MV-4-11 (cell line): Measurements from ENCODE around the gene ACVR1B.
A peak's percentile ranks its signal among the peaks of the same experiment; 100 is the strongest.

Source experiments
- DNase-seq: peaks from one replicate; lab custom pipeline; 2025; lab: John Stamatoyannopoulos, UW

The ACVR1B gene

DNA sequence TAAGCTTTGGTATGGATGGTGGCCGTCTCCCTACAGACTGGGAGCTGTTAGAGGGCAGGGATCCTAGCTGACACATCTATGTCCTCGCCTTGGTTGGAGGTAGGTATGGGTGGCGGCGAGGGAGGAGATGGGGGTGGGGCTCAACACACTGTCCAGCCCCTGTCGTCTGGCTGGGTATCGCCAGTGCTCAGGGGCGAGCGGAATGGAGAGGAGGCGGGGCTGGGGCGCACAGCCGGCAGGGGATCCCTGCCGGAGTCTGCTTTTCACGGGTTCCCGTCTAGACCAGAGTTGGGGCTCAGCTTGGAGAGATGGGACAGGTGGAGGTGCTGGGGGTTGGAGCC, 71.3 kb downstream of the ACVR1B start:
- DNase-seq, result no peak

DNA sequence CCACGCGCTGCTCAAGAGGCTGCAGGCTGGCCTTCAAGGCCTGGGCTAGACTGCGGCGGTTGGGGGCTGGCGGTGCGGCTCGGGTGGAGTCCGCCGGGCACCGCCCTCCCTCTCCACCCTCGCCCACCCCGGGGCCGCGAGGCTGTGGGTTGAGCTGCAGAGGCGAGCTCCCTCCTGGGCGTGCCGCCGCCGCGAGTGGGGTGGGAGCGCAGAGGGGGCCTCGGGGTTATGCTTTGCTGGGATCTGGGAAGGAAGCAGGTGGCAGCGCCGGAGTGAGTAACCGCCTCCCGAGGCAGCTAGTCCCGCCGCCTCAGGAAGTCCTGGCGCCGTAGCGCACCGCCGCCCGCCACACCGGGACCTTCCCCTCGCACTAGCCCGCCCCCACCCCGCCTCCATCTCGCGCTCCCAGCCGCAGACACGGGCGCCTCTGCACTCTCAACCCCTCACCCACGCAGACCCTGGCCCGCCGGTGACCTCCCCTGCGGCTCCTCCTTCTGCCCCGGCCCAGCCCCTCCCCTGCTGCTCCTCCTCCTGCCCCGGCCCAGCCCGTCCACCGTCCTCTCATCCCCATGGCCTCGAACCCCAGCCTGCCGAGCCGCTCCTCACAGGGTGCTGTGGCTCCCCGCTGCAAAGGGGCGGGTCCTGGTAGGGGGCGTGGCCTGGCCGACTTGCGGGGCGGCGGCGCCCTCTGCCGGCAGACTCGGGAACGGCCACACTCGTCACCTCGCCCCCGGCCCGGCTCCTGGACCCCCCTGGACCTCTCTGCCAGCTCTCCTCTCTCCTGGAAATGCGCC, 71.9 kb downstream of the ACVR1B start:
- DNase-seq, result peak; percentile 67

DNA sequence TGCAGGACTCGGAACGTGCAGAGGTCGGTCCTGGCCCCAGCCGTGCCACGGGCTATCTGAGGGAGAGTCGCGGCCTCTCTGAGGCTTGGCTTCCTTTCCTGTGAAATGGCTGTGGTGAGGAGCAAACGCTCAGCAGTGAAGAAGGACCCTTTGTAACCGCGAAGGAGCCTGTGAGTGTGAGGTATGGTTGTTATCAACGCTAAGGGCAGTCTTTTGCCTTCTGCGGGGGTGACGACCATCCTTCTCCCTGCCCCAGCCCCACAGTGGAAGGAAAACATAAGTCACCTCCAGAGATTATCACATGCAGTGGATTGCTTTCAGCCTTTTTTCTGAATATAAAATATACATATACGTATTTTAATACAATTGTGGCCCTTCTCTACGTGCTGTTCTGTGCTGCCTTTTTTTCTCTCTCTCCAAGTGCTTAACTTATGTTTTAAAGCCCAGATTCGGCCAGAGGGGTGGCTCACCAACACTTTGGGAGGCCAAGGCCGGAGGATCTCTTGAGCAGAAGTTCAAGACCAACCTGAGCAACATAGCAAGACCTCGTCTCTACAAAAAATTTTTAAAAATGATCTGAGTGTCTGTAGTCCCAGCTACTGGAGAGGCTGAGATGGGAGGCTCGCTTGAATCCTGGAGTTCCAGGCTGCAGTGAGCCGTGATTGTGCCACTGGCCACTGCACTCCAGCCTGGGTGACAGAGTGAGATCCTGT, 72.6 kb downstream of the ACVR1B start:
- no peak for DNase-seq

DNA sequence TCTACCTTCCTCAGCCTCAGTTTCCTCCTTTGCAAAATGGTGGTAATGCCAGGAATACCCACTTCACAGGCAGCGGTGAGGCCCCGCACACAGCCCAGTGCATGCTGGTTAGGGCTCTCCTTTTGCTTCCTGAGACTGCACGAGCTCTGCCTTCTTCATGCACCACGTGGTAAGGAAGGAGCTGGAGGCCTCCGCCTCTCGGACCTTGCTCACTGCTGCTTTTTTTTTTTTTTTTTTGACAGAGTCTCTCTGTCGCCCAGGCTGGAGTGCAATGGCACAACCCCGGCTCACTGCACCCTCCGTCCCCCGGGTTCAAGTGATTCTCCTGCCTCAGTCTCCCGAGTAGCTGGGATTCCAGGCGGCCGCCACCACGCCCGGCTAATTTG, 73.3 kb downstream of the ACVR1B start:
- DNase-seq, result peak; percentile 94

DNA sequence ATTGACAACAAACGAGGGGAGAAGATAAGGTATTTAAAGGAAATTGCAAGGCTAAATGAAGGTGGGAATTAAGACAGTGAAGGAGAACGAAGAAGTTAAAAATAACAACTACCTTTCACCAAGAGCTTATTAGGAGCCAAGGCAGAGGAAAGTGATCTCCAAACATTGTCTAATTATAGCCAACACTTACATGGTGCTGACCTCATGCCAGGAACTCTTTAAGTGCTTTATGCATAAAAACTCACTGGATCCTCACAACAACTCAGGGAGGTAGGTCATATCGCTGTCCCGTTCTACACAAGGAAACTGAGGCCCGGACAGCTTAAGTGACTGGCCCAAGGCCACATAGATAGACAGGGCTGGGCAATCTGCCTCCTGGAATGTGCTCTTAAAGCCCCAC, 74.8 kb downstream of the ACVR1B start:
- DNase-seq, result no peak

DNA sequence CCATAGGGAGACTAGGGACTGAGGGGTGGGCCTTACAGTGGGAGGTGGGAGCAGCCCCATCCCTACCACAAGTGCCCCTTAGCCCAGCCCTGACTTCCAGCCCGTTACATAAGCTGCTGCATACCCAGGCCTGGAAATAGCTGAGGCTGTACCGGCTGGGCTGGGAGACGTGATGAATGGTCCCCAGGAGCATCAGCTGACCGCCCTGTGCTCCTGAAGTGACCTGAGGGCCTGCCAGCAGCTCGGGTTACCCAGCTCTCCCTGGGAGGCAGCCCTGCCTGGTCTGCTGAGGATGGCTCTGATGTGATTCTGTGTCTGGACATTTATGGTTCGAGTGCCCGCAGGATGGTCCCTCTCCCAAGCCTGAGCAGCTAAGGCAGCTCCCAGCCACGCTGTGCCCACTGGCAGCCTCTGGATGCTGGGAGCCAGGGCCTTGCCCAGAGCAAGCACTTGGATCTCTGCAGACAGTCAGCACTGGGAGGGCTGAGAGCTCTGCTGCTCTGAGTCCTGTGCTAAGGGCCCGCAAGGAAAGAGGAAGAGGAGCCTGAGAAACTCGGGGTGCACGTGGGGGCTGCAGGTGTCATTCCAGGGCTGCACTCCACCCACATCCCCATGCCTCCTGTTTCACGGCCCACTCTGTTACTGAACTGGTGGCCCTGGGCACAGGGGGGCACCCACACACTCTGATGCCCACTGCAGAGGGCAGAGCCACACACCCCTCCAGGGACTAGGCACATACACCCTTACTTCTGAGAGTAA, 75.8 kb downstream of the ACVR1B start:
- DNase-seq, result peak; percentile 35

DNA sequence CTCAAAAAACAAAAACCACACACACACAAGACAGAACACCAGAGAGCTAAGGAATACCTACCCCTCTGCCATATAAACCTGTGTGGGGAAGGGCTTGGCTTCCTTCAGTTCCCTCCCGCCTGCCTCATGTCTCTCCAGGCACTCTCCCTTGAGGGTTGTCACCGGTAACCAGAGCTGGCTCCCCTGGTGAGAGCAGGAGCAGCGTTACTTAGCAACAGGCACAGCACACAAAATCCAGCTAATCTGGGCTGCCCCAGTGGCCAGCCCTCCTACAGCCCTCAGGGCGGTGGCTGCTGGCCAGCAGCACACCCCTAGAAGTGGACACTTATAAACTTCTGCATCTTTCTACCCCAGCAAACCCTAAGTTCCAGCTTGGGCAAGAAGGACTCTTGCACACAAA, 78.2 kb downstream of the ACVR1B start:
- DNase-seq, result no peak

DNA sequence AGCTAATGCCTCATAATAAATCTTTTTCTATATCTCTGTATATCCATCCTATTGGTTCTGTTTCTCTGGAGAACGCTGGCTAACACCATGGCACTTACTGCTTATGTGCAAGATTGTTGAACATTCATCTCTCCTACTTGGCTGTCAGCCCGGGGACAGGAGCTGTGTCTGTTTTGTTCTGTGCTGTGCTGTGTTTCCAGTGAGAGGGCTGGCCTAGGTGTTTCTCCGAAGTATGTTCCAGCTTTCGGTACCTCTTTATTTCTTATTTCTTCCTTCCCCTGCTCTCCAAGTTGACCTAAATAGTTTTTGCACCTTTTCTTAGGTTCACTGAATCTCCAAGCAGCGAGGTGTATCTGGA, 80.9 kb downstream of the ACVR1B start:
- no peak for DNase-seq

DNA sequence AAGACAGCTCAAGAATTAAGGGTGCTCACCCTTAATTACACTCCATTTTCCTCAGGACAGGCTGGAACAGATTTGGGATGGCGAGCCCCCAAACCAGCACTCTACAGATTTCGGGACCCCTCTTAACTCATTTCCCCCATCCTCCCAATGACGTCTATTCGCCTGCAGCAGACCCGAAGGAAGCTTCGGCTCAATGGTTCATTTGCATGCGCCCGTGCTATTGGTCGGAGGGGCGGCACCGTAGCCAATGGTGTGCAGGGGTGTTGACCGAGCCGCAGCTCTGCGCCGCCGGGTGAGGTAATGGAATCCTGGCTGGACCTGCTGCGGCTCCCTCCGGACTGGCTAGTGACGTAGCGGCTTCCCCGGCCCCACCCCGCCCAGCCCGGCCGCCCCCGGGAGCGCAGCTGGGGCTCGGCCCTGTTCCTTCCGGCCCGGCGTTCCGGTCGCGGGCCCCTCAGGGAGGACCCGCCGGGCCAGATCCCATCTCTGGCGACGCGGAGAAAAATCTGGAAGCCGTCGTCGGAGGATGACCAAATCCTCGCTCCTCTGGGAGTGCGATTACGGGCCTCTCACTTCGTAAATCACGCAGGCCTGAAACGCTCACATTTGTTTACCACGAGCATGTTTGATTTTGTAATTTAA, 81.4 kb downstream of the ACVR1B start:
- DNase-seq, result peak; percentile 94

DNA sequence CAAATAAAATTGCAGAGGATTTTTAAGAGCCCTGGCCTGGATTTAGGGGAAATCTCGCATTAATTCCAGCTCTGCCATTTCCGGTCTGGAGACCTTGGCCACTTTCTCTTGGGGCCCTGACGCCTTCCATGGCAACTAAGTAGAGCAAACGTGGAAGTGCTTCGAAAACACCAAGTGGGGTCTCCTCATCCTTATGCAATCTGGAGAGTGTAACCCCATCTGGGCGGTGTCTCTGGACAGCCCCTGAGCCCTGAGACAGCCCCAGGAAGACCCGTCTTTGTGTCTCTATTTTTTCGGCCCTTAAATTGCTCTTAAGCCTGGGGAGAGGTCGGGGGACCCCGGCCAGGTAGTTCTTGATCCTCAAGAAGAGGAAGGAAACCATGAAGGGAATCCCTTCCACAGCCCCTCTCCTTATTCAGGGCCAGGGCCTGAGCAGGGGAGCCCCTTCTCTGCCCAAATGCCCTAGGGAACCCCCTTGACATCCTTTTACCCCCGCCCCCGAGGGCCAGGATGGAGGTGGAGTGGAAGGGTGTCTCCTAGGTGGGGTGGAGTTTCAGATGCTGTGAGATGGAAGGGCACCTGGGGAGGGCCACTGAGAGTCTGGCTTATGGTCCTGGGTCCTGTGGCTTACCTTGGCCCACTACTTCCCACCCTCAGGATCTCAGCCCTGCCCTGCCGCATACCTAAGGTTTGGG, 82.1 kb downstream of the ACVR1B start:
- no peak for DNase-seq

DNA sequence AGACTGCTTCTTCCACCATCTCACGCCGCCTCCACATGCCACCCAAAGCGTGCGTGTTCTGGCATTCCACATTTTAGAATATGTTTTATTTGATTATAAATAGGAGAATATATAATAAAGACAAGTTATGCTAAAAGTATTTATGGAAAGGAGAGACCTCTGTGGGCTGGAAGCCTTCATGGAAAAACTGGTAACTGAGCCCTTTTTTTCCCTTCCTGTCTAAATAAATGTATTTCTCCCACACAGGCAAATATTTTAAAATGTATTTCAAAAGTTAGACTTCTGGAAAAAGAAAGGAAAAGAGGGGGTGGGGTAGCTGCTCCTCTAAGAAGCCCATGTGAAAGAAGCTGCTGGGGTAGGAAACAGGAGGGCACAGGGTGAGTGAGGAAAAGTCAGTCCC, 83.7 kb downstream of the ACVR1B start:
- DNase-seq, result no peak

DNA sequence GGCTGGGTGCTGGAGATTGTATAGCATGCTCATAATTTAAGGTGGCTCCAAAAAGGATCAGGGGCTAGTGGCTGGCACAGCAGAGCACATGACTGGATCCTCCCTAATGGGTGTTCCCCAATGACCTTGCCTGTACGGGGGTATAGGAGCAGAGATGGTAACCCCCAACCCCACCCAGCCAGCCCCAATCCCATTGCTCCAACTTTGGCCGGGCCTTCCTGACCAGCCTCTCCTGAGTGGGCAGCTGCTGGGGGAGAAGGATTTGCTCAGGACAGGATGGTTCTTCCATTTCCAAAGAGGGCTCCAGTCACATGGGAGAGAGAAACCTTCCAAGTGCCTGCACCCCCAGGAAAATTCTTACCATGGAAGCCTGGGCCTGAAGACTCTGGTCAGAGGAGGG, 84.4 kb downstream of the ACVR1B start:
- DNase-seq, result no peak

DNA sequence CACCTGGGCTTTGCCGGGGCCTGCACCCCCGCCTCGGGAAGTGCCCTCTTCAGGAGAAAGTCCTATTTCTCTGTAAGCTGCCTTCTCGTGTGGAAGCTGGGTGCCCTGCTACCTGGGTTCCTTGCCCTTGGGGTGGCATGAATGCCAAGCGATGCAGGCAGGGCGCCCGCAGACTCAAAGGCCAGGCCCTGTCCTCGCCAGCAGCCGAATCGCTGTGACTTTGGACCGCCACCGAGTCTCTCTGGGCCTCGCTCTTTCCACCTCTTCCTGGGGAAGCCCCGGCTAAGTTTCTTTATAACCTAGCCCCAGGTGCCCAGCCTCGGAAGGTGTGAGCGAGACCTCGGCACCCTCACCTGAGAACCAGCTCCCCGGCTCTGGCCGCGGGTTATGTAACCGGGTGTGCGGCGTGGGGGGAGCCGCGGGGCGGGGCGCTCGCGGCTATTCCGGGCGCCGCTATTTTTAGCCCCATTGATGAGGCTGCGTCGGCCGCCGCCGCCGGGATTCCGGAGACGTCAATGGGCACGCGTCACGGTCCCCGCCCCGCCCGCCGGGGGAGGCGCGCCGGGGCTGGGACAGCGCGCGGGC, 85.2 kb downstream of the ACVR1B start:
- peak; percentile 68 for DNase-seq

DNA sequence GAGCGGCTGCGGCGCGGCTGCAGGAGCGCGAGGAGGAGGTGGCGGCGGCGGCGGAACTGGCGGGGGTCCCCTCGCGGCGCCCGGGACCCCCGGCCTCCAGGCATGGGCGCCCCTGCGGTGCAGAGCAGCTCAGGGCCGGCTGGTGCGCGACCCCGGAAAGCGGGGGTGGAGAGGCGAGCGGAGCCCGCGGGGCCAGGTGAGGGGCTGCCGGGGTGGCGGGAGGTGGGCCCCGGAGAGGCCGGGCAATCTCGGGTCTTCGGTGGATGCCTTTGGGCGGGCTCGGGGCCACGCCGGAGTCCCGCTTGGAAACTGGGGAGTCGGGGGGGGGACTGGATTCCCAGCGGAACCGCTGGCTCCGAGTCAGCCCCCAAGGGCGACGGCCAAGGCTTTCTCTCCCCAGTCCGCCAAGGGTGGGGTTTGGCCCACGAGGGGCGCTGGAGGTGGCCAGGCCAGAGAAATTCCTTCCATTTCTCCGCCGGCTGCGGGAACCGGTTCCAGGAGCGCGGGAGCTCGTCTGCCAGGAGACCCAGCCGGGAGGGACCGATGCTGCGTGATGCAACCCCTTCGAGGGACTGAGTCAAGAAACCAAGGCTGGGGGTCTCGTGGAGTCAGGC, 85.9 kb downstream of the ACVR1B start:
- DNase-seq, result no peak

DNA sequence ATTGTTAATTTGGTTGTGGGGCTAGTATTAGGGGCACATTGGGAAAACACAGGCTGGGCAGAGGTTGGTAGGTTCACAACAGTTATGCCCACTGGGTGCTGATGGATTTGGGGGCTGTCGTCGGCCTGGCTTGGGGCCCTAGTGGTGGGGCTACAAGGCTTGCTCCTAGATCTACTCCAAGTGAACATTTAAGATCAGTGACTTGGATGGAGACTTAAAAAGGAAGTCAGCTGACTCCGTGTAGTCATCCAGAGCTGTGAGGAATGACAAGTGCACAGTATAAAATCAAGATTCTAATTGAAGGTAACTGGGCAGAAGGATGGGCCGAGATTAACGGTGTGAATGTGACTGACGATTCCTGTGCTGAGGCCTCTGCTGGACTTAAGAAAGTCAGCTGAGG, 86.9 kb downstream of the ACVR1B start:
- DNase-seq, result no peak

DNA sequence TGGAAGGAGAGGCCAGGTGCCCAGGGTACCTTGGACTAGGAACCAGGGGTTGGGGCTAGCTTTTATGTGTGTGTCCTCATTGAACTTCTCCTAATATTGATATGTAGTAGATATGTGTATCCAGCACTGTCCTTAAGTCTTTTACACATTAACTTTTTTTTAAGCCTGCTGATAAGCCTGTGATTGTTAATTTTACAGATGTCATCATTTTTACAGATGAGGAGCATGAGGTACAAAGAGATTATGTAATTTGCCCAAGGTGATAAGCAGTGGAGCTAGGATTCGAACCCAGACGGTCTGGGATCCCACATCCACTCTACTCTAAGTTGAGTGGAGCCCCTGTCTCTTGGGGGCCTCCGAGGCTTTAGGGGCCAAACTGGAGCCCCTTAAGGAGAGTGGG, 89.5 kb downstream of the ACVR1B start:
- no peak for DNase-seq

DNA sequence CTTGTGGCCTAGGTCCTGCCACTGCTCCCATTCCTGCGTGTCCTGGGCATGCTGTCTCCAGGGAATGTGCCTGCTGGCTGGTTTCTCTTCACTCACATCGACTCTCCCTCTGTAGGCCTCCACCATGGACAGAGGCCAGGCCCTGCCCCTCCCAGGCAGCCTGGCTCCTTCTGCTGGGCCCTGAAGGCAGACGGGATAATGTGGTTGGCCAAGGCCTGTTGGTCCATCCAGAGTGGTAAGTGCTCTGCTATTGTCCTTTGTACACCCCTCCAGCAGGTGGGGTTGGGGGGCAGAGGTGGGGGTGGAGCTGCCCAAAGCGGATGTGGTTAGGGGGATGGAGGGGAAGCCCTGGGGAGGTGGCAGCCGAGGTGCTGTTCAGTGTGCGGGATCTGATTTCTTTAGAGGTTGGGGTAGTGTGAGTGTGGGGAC, 90.2 kb downstream of the ACVR1B start:
- no peak for DNase-seq

DNA sequence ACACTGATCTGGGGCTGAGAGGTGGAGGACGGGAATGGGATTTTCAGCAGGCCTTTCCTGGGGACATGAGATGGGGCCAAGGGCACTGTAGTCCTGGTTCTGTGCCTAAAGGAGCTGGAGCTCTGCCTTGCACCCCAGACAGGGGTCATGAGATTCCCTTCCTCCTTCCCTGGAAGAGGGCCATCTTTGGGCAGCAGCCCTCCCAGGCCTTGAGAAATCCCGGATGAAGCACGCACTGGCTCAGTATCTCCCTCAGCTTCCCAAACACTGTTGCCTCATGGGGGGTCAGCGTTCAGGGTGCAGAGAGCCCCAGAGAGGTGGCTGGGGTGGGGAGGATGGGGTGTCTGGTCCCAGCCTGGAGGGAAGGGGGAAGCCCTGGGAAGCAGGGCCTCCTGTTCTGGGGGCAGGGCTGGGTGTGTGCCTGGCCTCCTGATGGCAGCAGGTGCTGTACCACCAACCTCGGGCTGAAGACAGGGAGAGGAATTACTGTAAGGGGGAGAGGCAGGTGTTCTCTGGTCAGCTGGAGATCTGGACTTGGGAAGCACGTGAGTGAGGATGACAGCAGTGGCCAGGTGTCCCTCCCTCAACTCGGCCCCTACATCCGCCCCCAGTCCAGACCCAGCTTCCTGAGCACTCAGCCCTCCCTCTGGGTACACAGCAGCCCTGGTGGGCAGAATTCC, 91.3 kb downstream of the ACVR1B start:
- no peak for DNase-seq

DNA sequence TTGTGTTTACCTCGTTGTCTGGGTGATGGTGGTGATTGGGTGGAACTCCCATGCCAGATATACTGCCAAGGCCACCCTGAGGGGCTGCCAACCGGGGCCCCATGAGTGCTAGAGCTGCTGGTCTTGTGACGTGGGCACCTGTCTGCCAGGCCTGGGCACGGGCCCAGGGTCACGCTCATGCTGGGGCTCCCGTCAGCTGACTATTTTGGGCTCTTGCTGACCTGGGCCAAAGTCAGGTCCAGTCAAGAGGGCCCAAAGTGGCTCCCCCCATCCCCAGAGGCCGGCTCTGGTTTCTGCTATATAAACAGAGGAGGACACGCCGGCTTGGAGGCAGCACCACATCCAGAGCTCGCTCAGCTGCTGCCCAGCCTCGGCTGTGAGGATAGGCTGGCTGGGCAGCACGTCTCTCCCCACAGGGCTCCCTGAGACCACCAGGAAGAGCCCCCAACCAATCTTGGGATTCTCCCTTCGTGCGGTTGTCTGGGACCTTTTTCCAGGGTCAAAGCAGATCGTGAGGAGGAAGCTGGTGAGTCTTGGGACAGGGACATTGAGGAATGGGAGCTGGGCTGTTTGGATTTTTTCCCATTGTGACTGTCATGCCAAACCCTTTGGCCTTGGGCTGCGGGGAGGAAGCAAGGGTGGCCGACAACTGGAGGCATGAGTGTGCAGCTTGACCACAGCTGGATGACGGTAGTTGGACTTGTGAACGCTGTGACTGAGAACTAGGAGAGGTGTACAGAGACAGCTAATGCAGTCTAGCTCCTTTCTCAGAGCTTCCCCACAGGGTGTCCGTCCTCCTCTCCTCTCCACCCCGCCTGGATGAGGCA, 92.1 kb downstream of the ACVR1B start:
- no peak for DNase-seq
